GM21367 (cell line): ENCODE measurements around the gene RASGRP1.

Source experiments
- ATAC-seq: cut with Tn5 transposase; IDR thresholded peaks from one replicate; pipeline ENCODE4 v1.9.1; 2021; ENCODE audit not compliant: unreplicated experiment

The RASGRP1 gene

DNA sequence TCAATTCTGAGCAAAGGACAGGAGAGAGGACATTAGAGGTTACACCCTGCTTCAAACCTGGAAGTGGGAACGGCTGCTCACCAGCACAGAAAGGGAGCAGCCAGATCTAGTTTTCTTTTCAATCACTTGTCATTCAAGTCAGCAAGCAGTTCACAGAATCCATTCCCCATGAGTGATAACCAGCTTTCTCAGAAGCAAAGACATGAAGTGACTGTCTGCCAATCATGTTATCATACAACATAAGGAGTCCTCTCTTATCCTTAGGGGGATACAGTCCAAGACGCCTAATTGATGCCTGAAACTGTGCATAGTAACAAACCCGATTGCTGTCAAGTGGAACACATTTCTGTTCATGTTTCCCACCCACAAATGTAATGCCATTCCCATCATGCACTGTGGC is 56.0 kb downstream of the RASGRP1 start:
- ATAC-seq = no peak

DNA sequence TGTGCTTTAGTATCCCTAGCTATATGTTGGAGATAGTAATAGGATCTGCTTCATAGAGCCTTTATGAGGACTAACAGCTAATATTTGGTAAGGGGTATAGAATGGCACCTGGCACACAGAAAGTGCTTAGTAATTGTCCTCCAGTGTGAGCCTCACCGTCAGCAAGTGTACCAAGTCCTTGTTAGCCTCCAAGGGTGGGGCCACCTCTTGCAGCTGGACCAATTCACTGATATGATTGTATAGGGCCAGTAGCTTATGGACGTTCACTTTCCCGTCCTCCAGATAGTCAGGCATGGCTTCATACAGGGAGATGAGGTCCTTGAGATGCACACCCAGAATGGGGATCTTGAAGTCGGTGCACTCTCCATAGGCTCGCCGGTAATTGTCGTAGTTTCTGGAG is 57.0 kb downstream of the RASGRP1 start:
- ATAC-seq = no peak

DNA sequence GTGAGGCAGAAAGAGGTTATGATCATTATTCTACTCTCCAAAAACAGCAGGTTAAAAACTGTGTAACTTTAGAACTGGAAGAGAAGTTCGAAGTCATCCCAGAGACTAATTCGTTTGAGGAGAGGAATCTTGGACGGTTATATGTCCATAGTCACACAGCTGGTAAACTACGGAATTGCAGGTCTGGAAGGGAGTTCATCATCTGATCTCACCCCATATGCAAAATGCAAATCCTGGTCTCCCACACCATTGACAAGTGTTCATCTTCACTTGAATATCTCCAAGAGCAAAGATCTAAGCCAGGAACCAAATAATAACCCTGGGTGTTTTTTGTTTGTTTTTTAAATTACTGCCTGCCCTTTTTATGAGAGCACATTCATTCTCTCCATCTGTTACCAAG is 57.6 kb downstream of the RASGRP1 start:
- ATAC-seq = no peak

DNA sequence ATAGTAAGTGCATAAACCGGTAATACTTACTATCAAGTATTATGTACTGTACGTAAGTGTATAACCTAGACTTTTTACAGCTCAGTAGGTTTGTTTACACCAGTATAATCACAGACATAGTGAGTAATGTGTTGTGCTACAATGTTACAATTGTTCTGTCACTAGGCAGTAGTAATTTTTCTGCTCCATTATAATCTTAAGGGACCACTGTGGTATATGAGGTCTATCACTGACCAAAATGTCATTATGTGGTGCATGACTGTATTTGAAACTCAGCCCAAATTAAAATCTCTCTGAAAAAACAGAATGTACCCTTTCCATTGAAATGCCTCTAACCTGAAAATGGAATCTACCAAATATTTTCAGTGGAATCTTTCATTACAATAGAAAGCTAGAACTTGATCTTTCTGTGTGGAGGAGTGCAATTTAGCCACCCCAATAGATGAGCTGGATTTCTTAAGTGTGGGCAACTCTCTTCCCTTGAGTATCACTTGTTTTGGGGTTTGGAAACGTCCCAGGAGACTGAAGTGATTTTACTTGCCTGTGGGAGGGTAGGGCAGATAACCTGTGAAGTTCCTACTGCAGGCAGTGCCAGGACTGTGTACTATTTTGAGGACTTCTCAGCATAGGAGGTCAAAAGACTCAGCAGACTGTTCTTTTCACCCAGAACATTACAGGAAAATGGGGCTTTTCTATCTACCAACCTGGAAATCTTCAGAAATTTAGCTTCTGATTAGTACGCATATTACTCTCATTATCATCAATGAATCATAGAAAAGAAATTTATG is 59.7 kb downstream of the RASGRP1 start:
- no peak for ATAC-seq

DNA sequence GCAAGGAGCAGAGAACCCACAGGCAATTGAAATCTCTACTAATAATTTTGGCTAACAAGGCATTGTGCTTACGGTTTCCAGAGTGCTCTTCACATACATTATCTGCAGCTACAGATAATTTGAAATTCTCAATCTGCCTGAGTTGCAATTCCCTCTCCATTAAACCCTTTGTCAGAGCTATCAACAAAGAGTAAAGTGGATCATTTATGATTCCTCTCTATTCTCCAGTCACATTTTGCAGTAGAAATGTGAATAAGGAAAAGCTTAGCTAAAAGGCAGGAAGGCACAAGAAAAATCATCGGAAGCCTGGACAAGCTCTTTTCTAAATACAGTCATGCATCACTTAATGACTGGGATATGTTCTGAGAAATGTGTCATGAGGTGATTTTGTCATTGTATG is 61.1 kb downstream of the RASGRP1 start:
- no peak for ATAC-seq

DNA sequence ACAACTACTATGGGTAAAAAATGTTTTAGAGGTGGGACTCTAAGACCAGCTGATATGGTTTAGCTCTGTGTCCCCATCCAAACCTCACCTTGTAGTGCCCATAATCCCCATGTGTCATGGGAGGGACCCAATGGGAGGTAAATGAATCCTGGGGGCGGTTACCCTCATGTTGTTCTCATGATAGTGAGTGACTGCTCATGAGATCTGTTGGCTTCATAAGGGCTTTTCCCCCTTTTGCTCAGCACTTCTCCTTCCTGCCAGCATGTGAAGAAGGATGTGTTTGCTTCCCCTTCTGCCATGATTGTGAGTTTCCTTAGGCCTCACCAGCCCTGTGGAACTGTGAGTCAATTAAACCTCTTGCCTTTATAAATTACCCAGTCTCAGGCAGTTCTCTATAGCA is 65.0 kb downstream of the RASGRP1 start:
- no peak for ATAC-seq

DNA sequence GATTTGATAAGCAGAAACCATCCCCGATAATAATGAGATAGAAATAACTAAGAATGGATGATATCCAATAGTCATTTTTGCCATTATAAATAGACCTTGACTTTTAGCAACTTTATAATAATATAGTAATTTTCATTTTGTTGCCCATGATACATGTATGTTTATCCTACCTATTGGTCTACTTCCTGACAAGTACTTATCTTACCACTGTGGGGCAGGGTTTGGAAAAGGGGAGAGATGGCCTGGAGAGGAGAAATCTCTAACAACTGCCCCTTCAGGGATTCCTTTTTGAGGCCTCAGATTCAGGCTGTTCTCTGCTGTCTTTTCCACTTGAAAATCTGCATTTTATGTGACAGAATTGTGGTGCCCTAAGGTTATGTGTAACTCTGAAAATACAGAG is 68.5 kb downstream of the RASGRP1 start:
- no peak for ATAC-seq

DNA sequence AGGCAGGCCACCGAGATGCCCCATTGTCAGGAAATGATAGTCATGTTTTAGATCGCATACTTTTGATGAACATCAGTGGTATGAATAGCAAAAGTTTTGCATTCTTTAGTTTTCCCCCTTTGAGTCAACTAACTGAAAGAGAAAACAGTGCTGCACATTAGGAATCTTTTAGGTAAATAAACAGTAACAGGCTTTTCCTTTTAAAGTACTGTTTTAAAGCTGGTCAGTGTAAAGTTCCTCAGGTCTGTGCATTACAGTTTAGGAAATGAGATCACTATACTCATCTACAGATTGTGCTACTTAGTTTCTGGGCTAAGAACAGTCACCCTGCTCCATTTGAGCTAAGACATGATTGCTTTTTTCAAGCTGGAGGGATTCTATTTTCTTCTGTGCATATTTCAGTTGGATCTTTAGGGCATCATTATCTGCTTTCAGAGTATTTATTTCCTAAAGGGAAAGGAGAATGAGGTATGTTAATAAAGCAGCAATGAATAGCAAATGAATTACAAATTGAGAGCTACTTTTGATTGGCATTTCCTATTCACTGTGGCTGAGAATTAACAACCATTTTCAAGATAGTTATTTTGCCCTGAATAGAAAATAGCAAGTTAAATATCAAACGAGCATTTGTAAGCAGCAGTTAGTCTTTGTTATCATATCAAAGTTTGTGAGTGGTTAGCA is 74.2 kb downstream of the RASGRP1 start:
- ATAC-seq = no peak

DNA sequence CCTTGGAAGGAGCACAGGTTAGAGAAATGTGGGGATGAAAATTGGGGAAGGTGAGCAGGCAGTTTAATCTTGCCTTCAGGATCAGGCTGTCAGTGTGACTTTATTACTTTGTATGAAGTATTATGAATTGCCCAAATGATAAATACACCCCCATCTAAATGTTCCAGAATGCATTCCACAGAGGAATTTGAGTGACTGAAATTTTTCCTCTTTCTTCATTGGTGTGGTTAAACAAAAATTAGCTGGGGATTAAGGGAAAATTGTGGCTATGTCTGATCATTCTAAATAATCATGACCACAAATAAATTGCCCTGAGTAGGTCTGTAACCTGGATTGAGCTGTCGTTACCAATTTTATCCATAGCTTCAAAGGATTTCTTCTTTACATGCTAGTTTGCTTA is 77.2 kb downstream of the RASGRP1 start:
- ATAC-seq = no peak

DNA sequence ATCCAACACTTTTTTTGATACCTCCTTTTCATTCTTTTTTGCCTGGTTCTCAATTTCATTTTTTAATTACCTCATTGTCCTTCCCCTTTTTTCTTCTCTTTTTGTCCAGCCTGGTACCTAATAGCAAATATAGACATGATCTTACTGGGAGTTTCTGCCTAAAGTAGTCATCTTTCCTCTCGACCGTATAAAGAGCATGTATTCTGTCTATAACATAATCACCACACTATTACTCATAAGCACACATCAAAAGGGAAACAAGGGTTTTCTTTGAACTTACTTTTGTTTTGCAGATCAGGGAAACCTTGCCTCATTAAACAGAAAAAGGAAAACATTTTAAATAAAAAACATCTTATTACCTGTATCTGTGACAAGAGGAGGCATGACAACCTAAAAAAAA is 77.7 kb downstream of the RASGRP1 start:
- ATAC-seq = no peak

DNA sequence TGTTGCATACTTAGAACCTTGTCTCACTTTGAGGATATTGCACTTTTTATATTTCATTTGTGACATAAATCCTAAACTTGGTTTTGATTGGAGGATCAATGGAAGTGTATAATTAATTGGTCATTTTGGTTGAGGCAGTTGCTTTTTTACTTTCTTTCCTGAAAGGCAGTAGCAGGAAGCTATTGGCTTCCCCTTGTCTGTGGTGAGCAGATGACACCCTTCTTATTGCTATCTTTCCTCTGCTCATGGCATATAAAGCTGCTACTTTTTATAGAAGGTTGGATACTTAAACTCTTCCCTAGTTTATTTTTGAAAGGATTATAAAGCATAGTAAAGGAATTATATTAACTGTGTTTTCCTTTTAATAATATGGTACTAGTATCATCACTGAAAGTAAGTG is 82.0 kb downstream of the RASGRP1 start:
- no peak for ATAC-seq

DNA sequence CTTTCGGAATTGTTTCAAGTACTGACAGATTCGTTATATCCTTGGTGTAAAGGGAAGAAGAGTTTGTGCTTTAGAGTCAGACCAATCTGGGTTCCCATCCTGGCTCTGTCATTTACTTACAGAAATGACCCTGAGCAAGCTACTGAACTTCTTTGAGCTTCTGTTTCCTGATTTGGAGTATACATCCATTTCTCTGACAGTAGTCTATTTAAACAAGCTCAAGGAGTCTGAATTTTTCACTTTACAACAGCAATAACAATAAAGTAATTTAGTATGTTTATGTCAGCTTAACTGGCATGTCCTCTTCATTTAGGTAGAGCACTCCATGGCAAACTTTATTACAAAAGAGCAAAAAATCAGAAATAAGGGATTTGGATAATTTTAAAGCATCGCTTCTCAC is 82.9 kb downstream of the RASGRP1 start:
- ATAC-seq = no peak

DNA sequence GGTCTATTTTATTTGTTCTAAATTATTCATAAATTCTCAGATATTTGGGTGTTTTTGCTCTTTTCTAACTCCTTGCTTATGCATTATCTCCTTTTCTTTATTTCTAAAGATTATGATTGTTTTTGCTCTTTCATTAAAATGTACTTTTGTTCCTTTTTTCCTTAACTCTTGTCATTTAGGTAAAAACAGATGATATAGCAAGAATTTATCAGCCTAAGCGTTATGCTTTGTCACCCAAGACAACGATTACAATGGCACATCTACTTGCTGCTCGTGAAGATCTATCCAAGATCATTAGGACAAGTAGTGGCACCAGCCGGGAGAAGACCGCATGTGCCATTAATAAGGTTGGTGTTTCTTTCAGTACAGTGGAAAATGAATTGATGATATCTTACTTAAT is 83.5 kb downstream of the RASGRP1 start:
- no peak for ATAC-seq

DNA sequence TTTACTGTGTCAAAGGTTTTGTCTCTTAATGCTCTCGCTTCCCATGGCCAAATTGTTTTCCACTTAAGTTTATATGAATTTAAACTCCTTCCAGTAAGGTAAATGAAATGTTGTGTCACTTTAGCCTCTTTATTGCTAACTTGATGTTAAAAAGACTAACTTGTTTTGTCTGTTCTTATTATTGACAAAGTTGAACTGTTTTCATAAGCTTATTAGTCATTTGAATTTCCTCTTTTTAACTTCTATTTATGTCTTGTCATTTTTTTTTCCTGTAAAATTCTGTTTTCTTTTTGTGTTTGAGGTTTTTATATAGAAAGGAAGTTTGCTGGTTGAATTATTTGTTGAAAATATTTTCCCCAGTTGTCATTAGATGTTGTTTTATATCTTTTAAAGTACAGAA is 84.9 kb downstream of the RASGRP1 start:
- no peak for ATAC-seq

DNA sequence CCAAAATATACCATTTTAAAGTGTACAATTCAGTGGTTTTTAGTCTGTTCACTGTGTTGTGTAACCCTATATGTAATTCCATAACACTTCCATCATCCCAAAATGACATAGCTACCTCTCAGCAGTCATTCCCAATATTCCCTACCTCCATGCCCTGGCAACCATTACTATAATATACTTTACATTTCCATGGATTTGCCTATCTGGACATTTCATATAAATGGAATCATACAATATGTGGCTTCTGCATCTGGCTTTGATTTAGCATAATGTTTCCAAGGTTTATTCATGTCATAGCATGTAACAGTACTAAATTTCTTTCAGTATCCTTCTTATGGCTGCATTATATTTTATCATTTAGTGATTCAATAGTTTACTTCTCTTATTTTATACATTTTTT is 85.3 kb downstream of the RASGRP1 start:
- no peak for ATAC-seq

DNA sequence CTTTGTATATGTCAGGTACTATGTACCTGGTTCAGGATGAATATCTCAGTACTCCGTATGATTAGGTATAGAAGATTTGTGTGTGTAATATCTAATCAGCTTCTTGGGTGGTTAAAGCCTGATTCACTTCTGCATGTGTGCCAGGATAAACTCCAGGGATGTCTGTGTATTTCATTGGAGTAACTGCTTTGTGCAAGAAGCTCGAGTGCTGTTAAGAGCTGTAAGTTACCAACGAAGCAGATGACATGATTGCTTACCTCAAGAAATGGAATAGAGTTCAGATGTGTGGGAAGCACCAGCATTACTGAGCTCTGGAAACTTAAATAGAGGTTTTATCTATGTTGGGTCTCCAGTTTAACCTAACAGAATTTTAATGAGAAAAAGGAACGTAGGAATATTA is 87.0 kb downstream of the RASGRP1 start:
- no peak for ATAC-seq

DNA sequence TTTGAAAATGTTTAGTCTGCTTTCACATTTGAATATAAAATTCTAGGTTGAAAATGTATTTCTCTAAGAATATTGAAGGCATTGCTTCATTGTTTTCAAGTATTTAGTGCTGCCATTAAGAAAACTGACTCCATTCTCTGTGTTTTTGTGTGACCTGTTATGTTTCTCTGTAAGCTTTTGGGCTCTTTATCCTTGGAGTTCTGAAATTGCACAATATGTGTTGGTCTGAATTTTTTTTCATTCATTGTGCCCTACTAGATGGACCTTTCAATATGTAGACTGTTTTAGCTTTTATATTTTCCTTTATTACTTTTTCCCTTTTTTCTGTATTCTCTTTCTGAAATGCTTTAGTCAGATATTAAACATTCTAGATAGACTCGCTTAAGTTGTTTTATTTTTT is 88.5 kb downstream of the RASGRP1 start:
- ATAC-seq = no peak

DNA sequence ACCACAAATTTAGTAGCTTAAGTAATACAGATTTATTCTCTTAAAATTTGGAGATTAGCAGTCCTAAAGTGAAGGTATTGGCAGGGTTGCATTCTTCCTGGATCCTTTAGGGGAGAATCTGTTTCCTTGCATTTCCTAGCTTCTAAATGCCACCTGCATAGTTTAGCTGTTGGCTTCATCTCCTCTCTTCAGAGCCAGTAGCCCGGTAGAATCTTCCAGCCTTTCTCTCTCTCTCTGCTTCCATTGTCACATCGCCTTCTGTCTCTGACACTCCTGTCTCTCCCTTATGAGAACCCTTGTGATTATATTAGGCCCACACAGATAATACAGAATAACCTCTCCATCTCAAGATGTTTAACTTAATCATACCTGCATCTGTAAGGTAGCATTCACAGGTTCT is 89.3 kb downstream of the RASGRP1 start:
- ATAC-seq = no peak

DNA sequence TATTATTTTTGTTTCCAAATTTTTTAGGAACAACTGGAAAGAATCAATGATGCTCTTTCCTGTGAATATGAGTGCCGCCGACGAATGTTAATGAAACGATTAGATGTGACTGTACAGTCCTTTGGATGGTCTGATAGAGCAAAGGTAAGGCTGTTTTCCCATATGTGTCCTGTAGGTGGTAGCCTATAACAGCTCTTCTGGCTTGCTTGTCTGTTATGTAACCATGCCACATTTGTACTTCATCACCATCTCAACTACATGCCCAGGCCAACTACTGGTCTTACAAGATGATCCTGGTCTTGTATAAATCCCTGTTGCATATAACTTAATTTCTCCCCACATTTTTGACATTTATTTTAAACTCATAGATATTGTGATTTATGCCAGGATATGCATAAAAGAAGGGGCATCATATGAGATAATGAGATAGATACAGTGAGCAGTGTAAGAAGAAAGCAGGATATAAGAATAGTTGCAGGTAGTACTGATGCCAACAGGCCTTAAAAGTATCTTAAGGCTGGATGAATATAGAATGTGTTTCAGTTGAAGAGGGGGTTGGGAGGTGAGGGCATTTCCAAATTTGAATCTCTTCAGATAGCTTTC is 90.4 kb downstream of the RASGRP1 start:
- peak; percentile 87 for ATAC-seq

DNA sequence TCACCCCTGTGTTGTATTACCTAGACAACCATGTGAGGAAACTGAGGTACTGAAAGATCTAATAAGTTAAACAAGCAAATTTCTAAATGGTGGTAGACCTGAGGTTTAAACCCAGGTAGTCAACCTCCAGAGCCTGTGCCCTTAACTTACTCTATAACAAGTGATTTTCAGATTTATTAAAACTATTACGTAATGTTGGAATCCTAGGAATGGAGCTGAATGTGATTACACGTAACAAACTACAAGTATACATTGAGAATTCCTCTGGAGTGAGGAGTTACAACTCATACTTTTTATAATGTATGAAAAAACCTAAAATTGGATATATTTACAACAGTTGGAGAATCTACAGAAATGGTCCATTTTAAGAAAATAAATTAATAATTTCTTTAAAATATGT is 92.6 kb downstream of the RASGRP1 start:
- ATAC-seq = no peak

DNA sequence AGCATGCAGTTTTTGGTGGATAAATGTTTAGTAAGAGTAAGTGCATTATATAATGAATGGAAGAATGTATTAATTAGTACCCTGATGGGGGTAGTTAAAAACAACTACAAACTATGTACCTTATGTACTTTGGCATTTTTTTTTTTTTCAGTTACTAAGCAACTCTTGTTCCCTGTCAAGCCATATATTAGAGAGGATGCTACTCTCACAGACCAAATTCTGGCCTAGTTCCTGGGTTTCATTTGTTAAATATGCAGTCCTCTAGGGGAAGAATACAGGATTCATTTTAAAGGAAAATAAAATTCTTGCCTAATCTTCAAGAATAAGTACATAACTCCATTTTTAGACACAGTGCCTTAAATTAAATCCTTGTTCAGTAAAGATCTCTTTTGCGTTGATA is 93.8 kb downstream of the RASGRP1 start:
- no peak for ATAC-seq

DNA sequence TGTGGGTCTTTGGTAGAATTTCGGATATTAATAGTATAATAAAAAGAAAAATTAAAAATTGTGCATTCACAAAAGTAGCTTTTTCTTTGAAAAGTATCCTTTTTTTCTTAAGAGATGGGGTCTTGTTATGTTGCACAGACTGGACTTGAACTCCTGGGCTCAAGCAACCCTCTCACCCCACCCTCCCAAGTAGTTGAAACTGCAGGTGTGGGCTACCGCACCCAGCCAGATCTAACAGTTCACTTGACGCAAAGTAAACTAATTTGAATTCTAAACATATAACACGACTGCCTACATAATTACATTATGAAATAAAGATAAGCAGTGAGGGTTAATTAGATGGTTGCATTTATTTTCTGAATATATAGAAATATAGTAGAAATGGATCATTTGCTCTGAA is 99.9 kb downstream of the RASGRP1 start:
- no peak for ATAC-seq
